Thyroid gland (tissue), 4 donors: ENCODE data around the gene ZNF117.
"Not testable (repeated sequence)": the region's sequence is repeated elsewhere in the genome, so short reads cannot be mapped to it uniquely, and the experiment has no call there.

Experiments
- CTCF ChIP-seq, 6 experiments: fragments of 200-600 bp in 3 of 6; fragments of 450-650 bp in 3 of 6; sonication (generic) in 3 of 6; IDR thresholded peaks; one replicate each; pipeline ENCODE4 v1.5.1; 2016 to 2019; ENCODE audit warnings: antibody characterized with exemption in 6 of 6, mild to moderate bottlenecking in 2 of 6, inconsistent platforms in 1 of 6, moderate library complexity in 1 of 6
- POLR2A ChIP-seq, 2 donors: fragments of 450-650 bp; IDR thresholded peaks; one replicate each; pipeline ENCODE4 v1.6.1; 2017; ENCODE audit warnings: antibody characterized with exemption in 2 of 2, mild to moderate bottlenecking in 2 of 2, moderate library complexity in 1 of 2

- not testable (repeated sequence) for TF ChIP-seq CTCF, POLR2A (IDR thresholded peaks at IDR 0.05)
Observed at GRCh38 chr7:65020978-65021377, 30.1 kb upstream of the ZNF117 start.
